A673 (cell line): Measurements from ENCODE around the gene RMND5A. TPM values are rescaled to one million over a fixed set of nuclear protein-coding genes. Genes with fewer than 3 reads are reported as not detected.

Source experiments
- BruUV-seq: library from RNA; stranded (reverse); fragments of 400-500 nt; replicated peaks from 2 replicates; lab custom pipeline; 2021; lab: Mats Ljungman, UMichigan
- CTCF ChIA-PET: fragments of 300-600 bp; sonication (Branson Sonifier 250); formaldehyde crosslinking; loops from one replicate; lab custom pipeline; 2022; ENCODE audit warnings: antibody characterized with exemption; lab: Charles Lee
- POLR2A ChIA-PET: fragments of 300-600 bp; sonication (Branson Sonifier 250); formaldehyde crosslinking; loops from one replicate; lab custom pipeline; 2022; ENCODE audit warnings: antibody characterized with exemption; ENCODE audit not compliant: low non-redundant PET; lab: Charles Lee
- DNase-seq: peaks from one replicate; pipeline ENCODE4 v3.0.0-alpha.2; 2015; ENCODE audit warnings: low spot score
- H3K27ac ChIP-seq: fragments of 200-600 bp; sonication (generic); 2 replicates; pipeline ENCODE4 v1.5.1; 2016; ENCODE audit warnings: mixed run types, low read depth, mild to moderate bottlenecking, mixed read lengths, antibody characterized with exemption, low read length; ENCODE audit not compliant: poor library complexity, severe bottlenecking
- H3K27me3 ChIP-seq: fragments of 200-600 bp; sonication (generic); replicated peaks from 2 replicates; pipeline ENCODE4 v1.6.1; 2017; ENCODE audit warnings: mixed run types, low read depth, mild to moderate bottlenecking, mixed read lengths, antibody characterized with exemption, low read length; ENCODE audit not compliant: insufficient read depth, poor library complexity
- H3K36me3 ChIP-seq: fragments of 200-600 bp; sonication (generic); 2 replicates; pipeline ENCODE4 v1.6.1; 2016; ENCODE audit warnings: mixed run types, mild to moderate bottlenecking, mixed read lengths, antibody characterized with exemption, low read length; ENCODE audit not compliant: insufficient read depth, poor library complexity, severe bottlenecking
- H3K4me1 ChIP-seq: fragments of 200-600 bp; sonication (generic); 2 replicates; pipeline ENCODE4 v1.6.1; 2017; ENCODE audit warnings: mixed run types, mild to moderate bottlenecking, mixed read lengths, antibody characterized with exemption, low read length; ENCODE audit not compliant: insufficient read depth, poor library complexity, severe bottlenecking
- H3K4me3 ChIP-seq: fragments of 200-600 bp; sonication (generic); 2 replicates; pipeline ENCODE4 v1.5.1; 2016; ENCODE audit warnings: low read depth, mixed run types, mild to moderate bottlenecking, mixed read lengths, low read length; ENCODE audit not compliant: poor library complexity, severe bottlenecking
- H3K9me3 ChIP-seq: fragments of 200-600 bp; sonication (generic); 2 replicates; pipeline ENCODE4 v1.6.1; 2016; ENCODE audit warnings: mixed run types, low read depth, mild to moderate bottlenecking, mixed read lengths, antibody characterized with exemption, low read length; ENCODE audit not compliant: poor library complexity, severe bottlenecking
- EZH2 ChIP-seq: fragments of 200-600 bp; sonication (generic); IDR thresholded peaks from 2 replicates; pipeline ENCODE4 v1.6.1; 2017; ENCODE audit warnings: borderline replicate concordance, low read depth, mild to moderate bottlenecking, mixed read lengths, antibody characterized with exemption, low read length; ENCODE audit not compliant: poor library complexity, severe bottlenecking
- intact Hi-C: fragments of 100-400 bp; cut with micrococcal nuclease; formaldehyde crosslinking; loops from one replicate; pipeline ENCODE4 v1.10.0; 2022; ENCODE audit not compliant: unreplicated experiment
- total RNA-seq: library from RNA; stranded (reverse); gene quantifications from 2 replicates; pipeline ENCODE4 v1.2.3, GENCODE V29; 2021
- TF ChIP-seq, protein P1 (sequence below): fragments of 300-800, 200-600 bp; sonication (generic); conservative IDR thresholded peaks from 2 replicates; pipeline ENCODE4 v1.5.1; 2017; ENCODE audit warnings: low read depth, mild to moderate bottlenecking, antibody characterized with exemption, low read length, moderate library complexity, mixed read lengths

RMND5A gene
- total RNA-seq, 1 experiment from 2014 or later: 38.7 TPM

DNA sequence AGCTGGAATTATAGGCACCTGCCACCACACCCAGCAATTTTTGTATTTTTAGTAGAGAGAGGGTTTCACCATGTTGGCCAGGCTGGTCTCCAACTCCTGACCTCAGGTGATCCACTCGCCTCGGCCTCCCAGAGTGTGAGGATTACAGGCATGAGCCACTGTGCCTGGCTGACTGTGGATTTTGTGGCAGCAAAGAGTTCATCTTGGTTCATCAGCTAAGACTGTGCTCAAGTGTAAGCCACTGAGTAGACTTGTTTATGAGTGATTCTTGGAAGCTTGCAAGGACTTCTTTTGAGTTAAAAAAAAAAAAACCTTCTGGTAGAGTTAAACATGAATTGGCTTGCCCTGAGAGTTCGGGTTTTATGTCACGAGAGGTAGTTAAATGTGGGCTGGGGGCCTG lies 106.9 kb downstream of the RMND5A start:
- CTCF ChIA-PET: no interaction called here
- Histone ChIP-seq H3K4me1 (no peaks in the 10 kb centered on the region), H3K27me3 (no peaks in the 10 kb centered on the region), H3K27ac (no peak overlapping the region), H3K4me3 (no peak overlapping the region), H3K36me3 (no peaks in the 10 kb centered on the region), H3K9me3 (no peaks in the 10 kb centered on the region)
- intact Hi-C loops: no loop called here
- no peak for DNase-seq
- no TSS peak for BruUV-seq
- POLR2A ChIA-PET: no interaction called here
- no peak for TF ChIP-seq EZH2
- TF ChIP-seq, protein P1, sequence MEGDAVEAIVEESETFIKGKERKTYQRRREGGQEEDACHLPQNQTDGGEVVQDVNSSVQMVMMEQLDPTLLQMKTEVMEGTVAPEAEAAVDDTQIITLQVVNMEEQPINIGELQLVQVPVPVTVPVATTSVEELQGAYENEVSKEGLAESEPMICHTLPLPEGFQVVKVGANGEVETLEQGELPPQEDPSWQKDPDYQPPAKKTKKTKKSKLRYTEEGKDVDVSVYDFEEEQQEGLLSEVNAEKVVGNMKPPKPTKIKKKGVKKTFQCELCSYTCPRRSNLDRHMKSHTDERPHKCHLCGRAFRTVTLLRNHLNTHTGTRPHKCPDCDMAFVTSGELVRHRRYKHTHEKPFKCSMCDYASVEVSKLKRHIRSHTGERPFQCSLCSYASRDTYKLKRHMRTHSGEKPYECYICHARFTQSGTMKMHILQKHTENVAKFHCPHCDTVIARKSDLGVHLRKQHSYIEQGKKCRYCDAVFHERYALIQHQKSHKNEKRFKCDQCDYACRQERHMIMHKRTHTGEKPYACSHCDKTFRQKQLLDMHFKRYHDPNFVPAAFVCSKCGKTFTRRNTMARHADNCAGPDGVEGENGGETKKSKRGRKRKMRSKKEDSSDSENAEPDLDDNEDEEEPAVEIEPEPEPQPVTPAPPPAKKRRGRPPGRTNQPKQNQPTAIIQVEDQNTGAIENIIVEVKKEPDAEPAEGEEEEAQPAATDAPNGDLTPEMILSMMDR: no peak

Other genes with a start within 250 kb of the RMND5A start
- 87.5 and 89.0 TPM in 2 replicates for gene CHMP3, start 156.8 kb upstream of the RMND5A start, total RNA-seq
- gene RNF103, start 96.4 kb upstream of the RMND5A start, total RNA-seq: 10.1 and 13.4 TPM in 2 replicates
- not detected in 2 replicates for gene CD8A, start 70.6 kb downstream of the RMND5A start, total RNA-seq
- not detected in 2 replicates for gene CD8B, start 141.6 kb downstream of the RMND5A start, total RNA-seq
- gene RGPD1, start 221.8 kb downstream of the RMND5A start, total RNA-seq: 2.5 and 4.1 TPM in 2 replicates